ENCODE measurements around the gene ASRGL1. TPM values are rescaled to one million over a fixed set of nuclear protein-coding genes. Genes with fewer than 3 reads are reported as not detected.

The ASRGL1 gene
- total RNA-seq, 1 donor from 2014 or later: 17.0 TPM

DNA sequence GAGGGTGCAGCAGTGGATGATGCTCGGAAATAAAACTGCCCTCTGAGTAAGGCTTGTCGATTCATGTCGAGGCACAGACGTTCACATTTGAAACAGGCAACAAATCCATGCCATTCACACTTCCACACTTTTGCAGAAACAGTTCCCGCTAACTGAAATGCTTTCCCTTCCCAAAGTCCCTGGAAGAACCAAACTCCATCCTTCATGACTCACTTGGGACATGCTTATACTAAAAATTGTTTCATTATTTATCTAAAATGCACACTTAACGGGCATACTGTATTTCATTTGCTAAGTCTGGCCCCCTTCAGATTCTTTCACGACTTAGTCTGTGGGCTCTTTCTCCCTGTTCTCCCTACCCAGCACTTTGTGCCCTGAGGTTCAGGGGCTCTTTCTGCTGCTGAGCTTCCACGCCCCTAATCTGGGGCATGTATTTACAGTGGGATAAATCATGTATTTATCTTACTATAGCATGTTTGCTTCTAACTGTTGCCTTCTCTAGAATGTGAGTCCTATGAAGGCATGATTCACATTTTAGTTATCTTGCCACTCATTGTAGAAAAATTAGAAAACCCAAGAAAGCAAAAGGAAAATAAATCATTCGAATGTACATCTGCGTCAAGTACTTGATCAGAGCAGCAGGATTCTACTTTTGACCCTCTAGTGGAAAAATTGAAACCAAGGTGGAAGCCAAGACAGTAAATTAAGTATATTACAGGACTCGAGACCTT lies 94.1 kb downstream of the ASRGL1 start:
- ATAC-seq (no peak), DNase-seq (ENCODE audit: low spot score) (no peak)
- intact Hi-C loops (cut with DNase I): no loop called here

GRCh38 chr11:62432695-62433094 lies 95.4 kb downstream of the ASRGL1 start:
- intact Hi-C loops (cut with DNase I): no loop called here
- ATAC-seq (no peak), DNase-seq (ENCODE audit: low spot score) (no peak)

DNA sequence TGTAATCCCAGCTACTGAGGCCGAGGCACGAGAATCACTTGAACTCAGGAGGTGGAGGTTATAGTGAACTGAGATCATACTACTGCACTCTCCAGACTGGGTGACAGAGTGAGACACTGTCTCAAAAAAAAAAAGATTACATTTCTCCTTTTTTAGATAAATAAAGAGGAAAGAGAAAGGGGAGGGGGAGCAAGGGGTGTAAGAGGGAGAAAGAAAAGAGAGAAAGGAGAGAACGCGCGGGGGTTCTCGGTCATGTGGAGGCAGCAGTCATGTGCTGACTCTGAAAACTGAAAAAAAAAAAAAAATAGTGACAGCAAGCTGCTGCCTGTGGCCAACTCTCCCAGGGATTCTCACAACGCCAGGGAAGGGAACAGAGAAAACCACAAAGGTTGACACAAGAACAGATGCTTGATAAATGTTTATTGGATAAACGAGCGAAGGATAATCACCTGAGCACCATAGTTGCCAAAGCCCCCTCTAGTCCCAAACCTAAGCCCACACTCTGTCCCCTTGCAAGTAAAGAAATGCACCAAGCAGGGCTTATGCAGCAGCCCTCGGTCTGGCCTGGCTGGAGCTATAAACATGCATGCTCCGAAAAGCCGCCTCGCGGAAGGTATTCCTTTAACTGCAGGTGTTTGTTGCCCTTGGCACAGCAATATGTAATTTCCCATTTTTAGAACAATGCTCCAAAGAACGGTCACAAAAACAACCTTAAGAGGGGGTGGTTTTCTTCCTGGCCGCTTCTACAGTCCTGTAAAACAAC lies 96.1 kb downstream of the ASRGL1 start:
- intact Hi-C loops (cut with DNase I): no loop called here
- ATAC-seq (peak; percentile 43), DNase-seq (ENCODE audit: low spot score) (no peak)

DNA sequence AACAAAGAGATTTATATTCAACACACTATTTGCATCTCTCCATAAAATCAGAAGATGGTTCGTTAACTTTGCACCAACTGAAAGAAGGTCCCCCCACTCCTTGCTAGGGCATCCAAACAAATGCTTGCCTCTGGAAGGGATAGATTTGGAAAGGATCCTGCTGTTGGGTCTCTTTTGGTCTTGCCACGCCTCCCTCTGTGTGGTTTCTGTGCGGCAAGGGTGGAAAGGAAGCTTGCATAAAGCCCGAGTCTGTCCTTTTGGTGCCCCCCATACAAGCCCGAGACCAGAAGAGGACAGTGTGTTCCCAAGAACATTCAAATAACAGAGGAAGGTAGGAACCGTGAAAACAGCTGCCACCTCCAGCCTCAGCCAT lies 96.6 kb downstream of the ASRGL1 start:
- intact Hi-C loops (cut with DNase I): no loop called here
- DNase-seq (ENCODE audit: low spot score) (no peak), ATAC-seq (peak; percentile 82)

DNA sequence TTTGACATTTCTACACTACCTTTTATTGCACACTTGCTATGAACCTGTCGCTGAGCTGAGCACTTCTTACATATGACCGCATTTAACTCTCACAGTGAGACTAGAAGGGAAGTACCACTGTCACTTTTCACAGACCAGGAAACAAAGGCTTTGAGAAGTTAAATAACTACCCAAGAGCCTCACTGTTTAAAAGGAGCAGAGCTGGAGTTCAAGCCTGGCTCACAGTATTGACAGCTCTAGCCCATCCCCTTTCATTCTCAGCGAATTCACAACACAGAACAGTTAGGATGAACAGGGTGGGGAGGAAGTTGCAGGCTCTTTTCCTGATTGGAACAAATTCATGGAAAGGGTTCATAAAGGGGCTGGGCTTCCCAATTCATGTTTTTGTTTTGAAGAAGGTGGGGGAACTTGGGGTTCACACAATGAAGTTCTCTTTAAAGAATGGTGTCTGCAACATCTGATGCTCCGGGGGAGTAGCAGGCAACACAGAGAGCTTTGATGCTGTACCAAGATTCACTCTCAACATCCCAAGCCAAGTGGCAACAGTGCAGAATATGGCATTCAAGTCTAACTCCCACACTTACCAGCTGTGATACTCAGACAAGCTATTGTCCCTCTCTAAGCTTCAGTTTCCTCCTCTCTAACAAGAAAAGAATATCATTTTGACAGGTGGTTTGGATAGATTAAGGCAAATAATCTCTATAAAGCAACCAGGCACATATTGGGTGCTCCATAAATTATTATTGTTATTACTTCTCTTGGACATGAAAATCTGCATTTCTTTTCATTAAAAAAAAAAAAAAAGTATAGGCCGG lies 98.8 kb downstream of the ASRGL1 start:
- DNase-seq (ENCODE audit: low spot score): no peak
- ATAC-seq: peak; percentile 5
- intact Hi-C loops (cut with DNase I): no loop called here

- no peak for DNase-seq (ENCODE audit: low spot score)
- intact Hi-C loops (cut with DNase I): no loop called here
- ATAC-seq: no peak
Measured at GRCh38 chr11:62437616-62438015, 100.4 kb downstream of the ASRGL1 start.

DNA sequence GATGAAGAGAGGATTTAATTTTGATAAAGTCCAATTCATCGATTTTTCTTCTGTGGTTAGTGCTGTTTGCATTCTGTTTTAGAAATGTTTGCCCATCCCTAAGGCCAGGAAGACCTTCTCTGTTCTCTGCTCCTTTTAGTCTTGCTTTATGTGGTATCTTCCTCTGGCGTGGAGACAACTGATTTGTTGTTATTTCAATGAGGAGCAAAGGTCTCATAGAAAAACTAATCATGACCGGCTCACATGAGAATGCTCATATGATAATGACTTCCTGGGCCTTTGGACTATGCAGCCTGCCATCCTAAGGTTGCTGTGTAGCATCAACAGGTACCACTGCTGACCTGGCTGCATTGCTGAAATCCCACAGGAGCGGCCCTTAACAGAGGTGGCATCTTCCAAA lies 101.4 kb downstream of the ASRGL1 start:
- intact Hi-C loops (cut with DNase I): no loop called here
- no peak for DNase-seq (ENCODE audit: low spot score)
- ATAC-seq: no peak

DNA sequence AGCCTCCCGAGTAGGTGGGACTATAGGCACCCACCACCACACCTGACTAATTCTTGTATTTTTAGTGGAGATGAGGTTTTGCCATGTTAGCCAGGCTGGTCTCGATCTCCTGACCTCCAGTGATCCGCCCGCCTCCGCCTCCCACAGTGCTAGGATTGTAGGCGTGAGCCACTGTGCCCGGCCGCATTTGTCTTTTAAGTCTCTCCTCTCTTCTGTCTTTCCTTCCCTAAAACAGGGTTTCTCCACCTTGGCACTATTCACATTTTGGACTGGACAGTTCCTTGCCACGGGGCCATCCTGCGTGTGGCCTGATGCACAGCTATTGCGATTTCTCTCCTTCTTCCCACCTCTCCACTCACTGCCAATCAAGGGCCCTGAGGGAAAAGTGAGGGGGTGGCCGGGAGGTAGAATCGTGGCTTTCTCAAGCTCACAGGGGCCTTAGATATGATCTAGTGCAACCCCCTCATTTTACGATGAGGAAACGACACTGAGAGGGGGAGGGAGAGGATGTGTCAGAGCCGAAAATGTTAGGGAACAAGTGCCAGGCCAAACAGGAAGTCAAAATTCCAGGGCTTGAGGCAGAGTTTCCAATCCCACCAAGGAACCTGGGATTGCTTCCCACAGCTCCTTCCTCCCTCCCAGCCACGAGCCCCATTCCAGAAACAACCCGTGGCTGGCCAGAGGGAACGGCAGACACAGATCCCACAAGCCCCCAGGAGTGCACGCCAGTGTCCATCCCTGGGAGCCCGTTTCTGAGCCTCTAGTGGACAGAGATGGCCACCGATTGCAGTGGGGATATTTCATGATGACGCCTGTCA lies 102.7 kb downstream of the ASRGL1 start:
- ATAC-seq: peak; percentile 59
- intact Hi-C loops (cut with DNase I): no loop called here

More for the DNA sequence above, 102.7 kb downstream of the ASRGL1 start:
- DNase-seq (ENCODE audit: low spot score): peak; percentile 75

Other genes starting within 250 kb of the ASRGL1 start
- 19.4 TPM for gene INCENP, start 213.4 kb upstream of the ASRGL1 start, total RNA-seq
- gene SCGB1D1, start 147.2 kb upstream of the ASRGL1 start, total RNA-seq: not detected
- not detected for gene SCGB2A1, start 128.8 kb upstream of the ASRGL1 start, total RNA-seq
- gene SCGB1D2, start 95.2 kb upstream of the ASRGL1 start, total RNA-seq: not detected
- not detected for gene SCGB2A2, start 67.3 kb upstream of the ASRGL1 start, total RNA-seq
- gene SCGB1D4, start 38.4 kb upstream of the ASRGL1 start, total RNA-seq: not detected
- 3.5 TPM for gene SCGB1A1, start 81.6 kb downstream of the ASRGL1 start, total RNA-seq
- gene AHNAK, start 209.4 kb downstream of the ASRGL1 start, total RNA-seq: 2,773 TPM
- 811 TPM for gene EEF1G, start 236.4 kb downstream of the ASRGL1 start, total RNA-seq

Measured in sciatic nerve (tissue), 2 donors.